ELR (cell line): ENCODE measurements around the gene DKC1.
A peak's percentile ranks its signal among the peaks of the same experiment; 100 is the strongest.
"Not testable (repeated sequence)": the region's sequence is repeated elsewhere in the genome, so short reads cannot be mapped to it uniquely, and the experiment has no call there.

Experiments
- DNase-seq: peaks from one replicate; pipeline ENCODE4 v3.0.0-alpha.2; 2015; ENCODE audit warnings: low read depth

DKC1 gene

GRCh38 chrX:154793084-154793795 is 30.6 kb downstream of the DKC1 start:
- DNase-seq, result no peak

- DNase-seq, result no peak
Measured at GRCh38 chrX:154795016-154795415, 32.4 kb downstream of the DKC1 start.

GRCh38 chrX:154797006-154797405 is 34.3 kb downstream of the DKC1 start:
- DNase-seq, result peak; percentile 36

- DNase-seq, result no peak
Measured at GRCh38 chrX:154799556-154800348, 37.1 kb downstream of the DKC1 start.

GRCh38 chrX:154800478-154801210 is 38.0 kb downstream of the DKC1 start:
- DNase-seq, result no peak

GRCh38 chrX:154802947-154803346 is 40.3 kb downstream of the DKC1 start:
- DNase-seq, result no peak

GRCh38 chrX:154804261-154804956 is 41.7 kb downstream of the DKC1 start:
- DNase-seq, result peak; percentile 28

- peak; percentile 82 for DNase-seq
Measured at GRCh38 chrX:154804957-154805695, 42.5 kb downstream of the DKC1 start, which contains the start of gene MPP1. Gene MPP1 (minus strand): TSS chrX:154805485. CDS start chrX:154805373, 112 bp downstream.

- no peak for DNase-seq
Measured at GRCh38 chrX:154805696-154806091, 43.0 kb downstream of the DKC1 start.

GRCh38 chrX:154806837-154807501 is 44.3 kb downstream of the DKC1 start:
- DNase-seq, result no peak

- DNase-seq, result peak; percentile 18
Measured at GRCh38 chrX:154809939-154810665, 47.4 kb downstream of the DKC1 start.

- no peak for DNase-seq
Measured at GRCh38 chrX:154812341-154813101, 49.9 kb downstream of the DKC1 start.

- no peak for DNase-seq
Measured at GRCh38 chrX:154813801-154814200, 51.1 kb downstream of the DKC1 start.

GRCh38 chrX:154815274-154815818 is 52.7 kb downstream of the DKC1 start:
- DNase-seq, result no peak

- not testable (repeated sequence) for DNase-seq
Measured at GRCh38 chrX:154816326-154816898, 53.7 kb downstream of the DKC1 start.

- not testable (repeated sequence) for DNase-seq
Measured at GRCh38 chrX:154817048-154817618, 54.5 kb downstream of the DKC1 start.

GRCh38 chrX:154818916-154819770 is 56.5 kb downstream of the DKC1 start:
- no peak for DNase-seq
